ENCODE results near the gene LTBP2.

DNA sequence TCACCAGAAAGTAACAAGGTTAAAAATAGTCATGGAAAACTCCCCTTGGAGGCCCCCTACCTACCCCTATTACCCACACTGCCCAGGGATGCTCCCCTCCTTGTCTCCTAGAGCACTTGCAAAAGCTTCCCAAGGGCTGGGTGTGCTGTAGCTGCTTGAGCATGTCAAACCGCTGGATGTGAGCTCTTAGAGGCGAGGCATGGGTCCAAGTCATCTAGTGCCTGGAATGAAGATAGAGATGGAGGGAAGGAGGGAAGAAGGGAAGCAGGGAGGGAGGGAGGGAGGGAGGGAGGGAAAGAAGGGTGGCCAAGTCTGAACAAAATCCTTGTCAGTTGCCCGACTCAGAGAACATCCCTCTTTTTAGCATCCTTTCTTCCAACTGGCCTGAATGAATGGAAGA, 43.1 kb downstream of the LTBP2 start:
- TF ChIP-seq POLR2A (IDR thresholded peaks at IDR 0.05) (no peak), EP300 (IDR thresholded peaks at IDR 0.05) (no peak), POLR2AphosphoS5 (IDR thresholded peaks at IDR 0.05) (no peak)
- TF ChIP-seq, protein P1, sequence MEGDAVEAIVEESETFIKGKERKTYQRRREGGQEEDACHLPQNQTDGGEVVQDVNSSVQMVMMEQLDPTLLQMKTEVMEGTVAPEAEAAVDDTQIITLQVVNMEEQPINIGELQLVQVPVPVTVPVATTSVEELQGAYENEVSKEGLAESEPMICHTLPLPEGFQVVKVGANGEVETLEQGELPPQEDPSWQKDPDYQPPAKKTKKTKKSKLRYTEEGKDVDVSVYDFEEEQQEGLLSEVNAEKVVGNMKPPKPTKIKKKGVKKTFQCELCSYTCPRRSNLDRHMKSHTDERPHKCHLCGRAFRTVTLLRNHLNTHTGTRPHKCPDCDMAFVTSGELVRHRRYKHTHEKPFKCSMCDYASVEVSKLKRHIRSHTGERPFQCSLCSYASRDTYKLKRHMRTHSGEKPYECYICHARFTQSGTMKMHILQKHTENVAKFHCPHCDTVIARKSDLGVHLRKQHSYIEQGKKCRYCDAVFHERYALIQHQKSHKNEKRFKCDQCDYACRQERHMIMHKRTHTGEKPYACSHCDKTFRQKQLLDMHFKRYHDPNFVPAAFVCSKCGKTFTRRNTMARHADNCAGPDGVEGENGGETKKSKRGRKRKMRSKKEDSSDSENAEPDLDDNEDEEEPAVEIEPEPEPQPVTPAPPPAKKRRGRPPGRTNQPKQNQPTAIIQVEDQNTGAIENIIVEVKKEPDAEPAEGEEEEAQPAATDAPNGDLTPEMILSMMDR (IDR thresholded peaks at IDR 0.05), result no peak

All from stomach (tissue), 4 donors.